HG03354 (cell line): Measurements from ENCODE around the gene AUTS2.

Experiments
- ATAC-seq: cut with Tn5 transposase; IDR thresholded peaks from one replicate; pipeline ENCODE4 v1.9.1; 2021; ENCODE audit warnings: mild to moderate bottlenecking; ENCODE audit not compliant: unreplicated experiment, poor library complexity, severe bottlenecking

Gene AUTS2

GRCh38 chr7:70674571-70675010 is 1076.3 kb downstream of the AUTS2 start:
- no peak for ATAC-seq

GRCh38 chr7:70676243-70676642 is 1078.0 kb downstream of the AUTS2 start:
- ATAC-seq: no peak

GRCh38 chr7:70678621-70679251 is 1080.5 kb downstream of the AUTS2 start:
- ATAC-seq: no peak

- no peak for ATAC-seq
These were observed 1081.4 kb downstream of the AUTS2 start for GRCh38 chr7:70679661-70680060.

GRCh38 chr7:70680306-70680705 is 1082.0 kb downstream of the AUTS2 start:
- ATAC-seq: no peak

- no peak for ATAC-seq
These were observed 1082.6 kb downstream of the AUTS2 start for GRCh38 chr7:70680743-70681468.

GRCh38 chr7:70681469-70682350 is 1083.4 kb downstream of the AUTS2 start:
- ATAC-seq: peak; percentile 59

- no peak for ATAC-seq
These were observed 1085.9 kb downstream of the AUTS2 start for GRCh38 chr7:70684173-70684572.

GRCh38 chr7:70693321-70693685 is 1095.0 kb downstream of the AUTS2 start:
- no peak for ATAC-seq

- ATAC-seq: peak; percentile 43
These were observed 1095.6 kb downstream of the AUTS2 start for GRCh38 chr7:70693686-70694433.

- peak; percentile 40 for ATAC-seq
These were observed 1096.2 kb downstream of the AUTS2 start for GRCh38 chr7:70694434-70694970.

GRCh38 chr7:70694971-70695794 is 1096.9 kb downstream of the AUTS2 start:
- peak; percentile 25 for ATAC-seq

- no peak for ATAC-seq
These were observed 1097.5 kb downstream of the AUTS2 start for GRCh38 chr7:70695795-70696083.

GRCh38 chr7:70696201-70696754 is 1098.0 kb downstream of the AUTS2 start:
- ATAC-seq: no peak

- no peak for ATAC-seq
These were observed 1100.1 kb downstream of the AUTS2 start for GRCh38 chr7:70698219-70698832.

GRCh38 chr7:70699271-70699670 is 1101.0 kb downstream of the AUTS2 start:
- ATAC-seq: no peak

- ATAC-seq: no peak
These were observed 1102.0 kb downstream of the AUTS2 start for GRCh38 chr7:70700055-70700940.
